Activated naive CD4-positive, alpha-beta T cell treated with anti-CD3 and anti-CD28 coated beads, Interleukin-2, amount 50 U/mL, for 16 hours (primary cell): ENCODE measurements around the gene CDK14.

Experiments used
- DNase-seq: peaks from one replicate; pipeline ENCODE4 v3.0.0-alpha.2; 2020

CDK14 gene

DNA sequence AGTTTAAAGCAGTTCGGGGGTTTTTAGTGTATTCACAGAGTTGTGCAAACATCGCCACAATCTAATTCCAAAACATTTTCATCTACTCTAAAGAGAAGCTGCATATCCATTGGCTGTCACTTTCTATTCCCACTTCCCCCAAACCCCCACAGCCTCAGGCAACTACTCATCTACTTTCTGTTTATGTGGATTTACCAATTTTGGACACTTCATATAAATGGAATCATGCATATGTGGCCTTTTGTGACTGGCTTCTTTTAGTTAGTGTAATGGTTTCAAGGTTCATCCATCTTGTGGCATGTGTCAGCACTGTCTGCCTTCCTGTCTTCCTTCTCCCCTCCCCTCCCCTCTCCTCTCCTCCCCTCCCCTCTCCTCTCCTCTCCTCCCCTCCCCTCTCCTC is 589.6 kb downstream of the CDK14 start:
- no peak for DNase-seq

DNA sequence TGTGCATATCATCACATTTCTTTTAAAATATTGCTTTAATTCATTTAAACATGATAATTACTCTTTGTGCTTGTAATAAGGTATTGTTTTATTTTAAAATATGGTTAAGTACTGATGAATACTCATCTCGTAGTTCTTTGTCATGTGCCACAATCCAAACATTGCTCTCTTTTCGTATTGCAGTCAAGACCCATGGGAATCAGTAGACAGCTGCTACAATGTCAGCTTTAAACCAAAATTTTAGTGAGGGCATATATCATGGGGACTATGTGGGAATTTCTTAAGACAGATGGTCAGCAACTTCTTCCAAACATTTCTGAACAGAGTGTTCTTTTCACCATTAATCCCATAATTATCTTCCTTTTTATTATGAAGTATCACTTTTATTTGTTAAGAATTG is 590.9 kb downstream of the CDK14 start:
- DNase-seq, result no peak

DNA sequence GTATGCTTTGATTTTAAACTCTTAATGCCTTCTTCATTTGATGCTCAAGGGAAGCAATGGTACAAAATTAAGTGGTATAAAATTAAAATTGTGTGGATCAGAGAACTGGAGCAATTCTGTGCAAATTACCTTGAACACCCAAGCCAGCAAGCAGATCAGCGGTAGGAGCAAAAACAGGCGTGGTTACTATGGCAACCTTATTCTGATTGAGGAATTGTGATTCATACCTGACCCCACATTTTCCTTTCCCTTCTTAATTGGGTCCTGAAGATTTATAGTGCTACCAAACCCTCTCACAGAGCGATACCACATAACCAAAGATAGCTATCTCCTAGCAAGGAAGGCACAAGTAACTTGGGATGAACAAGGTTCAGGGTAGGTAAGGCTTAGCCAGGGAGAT is 595.6 kb downstream of the CDK14 start:
- no peak for DNase-seq

DNA sequence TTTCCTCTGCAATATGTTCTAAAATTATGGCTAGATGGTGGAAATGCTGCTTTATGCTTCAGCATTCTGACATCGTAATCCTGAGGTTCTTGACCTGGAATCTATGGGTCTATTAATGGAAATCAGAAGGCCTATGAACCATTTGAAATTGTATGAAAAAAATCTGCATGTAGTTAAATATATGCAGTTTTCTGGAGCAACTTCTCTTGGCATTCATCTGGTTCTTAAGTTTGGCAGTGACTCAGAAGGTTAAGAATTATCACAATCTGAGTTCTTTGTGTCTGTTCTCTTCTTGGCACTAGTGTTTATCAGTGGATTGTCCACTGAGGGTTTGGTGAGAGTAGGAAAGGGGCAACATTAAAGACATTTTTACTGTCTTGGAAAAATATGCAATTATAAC is 597.0 kb downstream of the CDK14 start:
- no peak for DNase-seq

DNA sequence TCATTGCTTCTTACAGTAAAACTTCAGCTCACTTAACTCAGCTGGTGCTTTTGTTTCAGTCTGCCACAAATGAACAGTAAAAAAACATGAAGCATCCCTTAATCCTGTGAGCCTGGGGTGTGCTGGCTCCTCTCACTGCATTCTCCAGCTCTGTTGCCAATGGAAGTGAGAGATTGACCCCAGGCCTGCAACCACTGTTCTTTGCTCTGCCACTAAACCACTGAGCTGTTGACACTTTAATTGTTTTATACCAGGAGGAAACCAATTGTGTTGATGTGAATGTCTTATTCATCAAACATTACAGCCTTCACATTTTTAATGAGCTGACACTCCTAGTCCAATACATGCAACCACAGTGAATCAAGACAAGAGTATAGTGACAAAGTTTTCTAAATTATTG is 598.7 kb downstream of the CDK14 start:
- no peak for DNase-seq

DNA sequence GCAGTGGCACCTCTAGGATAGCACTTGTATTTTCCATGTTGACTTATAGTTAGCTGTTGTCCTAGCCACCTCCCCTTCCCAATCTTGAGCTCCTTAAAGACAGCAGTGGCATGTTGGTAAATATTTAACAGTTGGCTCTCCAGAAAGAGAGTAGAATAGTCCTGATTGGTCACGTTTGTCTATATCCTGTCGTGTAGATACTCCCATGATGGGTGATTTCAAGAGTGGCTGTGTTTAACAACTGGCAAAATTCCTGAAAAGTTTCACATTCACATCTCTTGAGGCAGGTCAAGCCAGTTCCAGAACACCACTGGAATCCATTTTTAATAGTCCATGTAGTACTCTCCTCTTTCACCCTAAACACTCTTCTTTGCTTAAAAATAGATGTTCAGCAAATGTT is 599.9 kb downstream of the CDK14 start:
- no peak for DNase-seq

DNA sequence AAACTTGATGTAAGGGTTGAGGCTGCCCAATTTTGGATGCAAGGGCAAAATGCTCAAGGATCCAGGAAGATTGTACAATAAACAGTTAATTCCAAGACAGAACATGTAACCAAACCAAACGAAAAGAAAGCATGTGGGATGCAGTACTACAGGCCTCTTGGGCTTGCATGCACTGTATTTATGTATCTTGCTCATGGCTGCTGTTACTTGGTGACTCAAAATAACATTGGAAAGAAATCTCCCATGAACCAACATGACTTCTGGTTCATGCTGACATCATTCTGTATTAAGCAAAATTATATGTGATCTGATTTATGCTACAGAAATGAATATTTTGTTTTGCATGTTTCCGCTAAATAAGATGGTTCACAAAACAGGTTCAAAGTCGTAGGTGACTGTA is 602.2 kb downstream of the CDK14 start:
- no peak for DNase-seq

DNA sequence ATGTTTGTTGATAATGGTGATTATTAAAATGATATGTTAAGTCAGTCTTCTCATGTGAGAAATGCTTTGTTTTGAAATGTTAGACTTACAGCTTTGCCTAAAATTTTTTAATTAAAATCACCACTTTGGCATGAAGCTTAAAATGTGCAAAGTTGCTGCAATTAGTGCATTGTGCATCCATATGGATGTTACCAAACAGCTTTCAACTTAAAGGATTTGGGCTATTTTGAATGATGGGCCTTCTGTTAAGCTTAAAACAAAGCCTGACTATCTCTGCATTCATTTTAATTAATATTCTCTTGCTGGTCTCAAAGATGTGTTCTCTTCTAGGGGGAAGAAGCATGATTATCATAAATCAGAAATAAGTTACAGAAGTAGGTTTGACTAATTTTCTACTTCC is 603.5 kb downstream of the CDK14 start:
- no peak for DNase-seq

DNA sequence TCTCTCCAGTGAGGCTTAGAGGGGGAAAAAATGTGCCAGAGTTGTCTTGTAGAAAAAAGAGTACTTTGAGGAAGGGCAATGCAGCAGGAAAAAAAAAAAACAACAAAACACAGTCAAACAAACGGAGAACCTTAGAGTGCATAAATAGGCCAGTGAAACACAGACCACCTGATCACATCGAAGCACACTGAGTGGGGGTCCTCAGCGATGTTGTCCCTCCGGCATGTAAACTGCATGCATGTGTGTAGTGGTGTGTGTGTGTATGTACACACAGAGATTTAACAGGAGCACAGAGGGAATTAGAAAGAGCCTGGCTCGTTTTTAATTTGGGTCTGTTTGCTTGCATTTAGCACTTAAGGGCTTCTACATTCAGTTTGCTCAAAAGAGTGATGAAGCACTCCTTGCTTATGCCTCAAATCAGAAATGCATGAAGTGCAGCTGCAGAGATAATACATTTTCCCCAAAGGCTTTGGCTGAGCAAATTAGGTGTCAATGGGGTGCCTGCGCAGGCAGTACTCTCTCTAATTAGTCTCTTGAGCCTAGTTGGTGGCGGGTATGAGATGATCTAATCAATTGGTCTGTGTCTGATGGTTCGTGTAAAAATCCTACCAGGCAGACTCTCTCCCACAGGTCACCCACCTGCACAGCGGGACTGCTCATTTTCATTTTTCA is 605.5 kb downstream of the CDK14 start:
- no peak for DNase-seq

DNA sequence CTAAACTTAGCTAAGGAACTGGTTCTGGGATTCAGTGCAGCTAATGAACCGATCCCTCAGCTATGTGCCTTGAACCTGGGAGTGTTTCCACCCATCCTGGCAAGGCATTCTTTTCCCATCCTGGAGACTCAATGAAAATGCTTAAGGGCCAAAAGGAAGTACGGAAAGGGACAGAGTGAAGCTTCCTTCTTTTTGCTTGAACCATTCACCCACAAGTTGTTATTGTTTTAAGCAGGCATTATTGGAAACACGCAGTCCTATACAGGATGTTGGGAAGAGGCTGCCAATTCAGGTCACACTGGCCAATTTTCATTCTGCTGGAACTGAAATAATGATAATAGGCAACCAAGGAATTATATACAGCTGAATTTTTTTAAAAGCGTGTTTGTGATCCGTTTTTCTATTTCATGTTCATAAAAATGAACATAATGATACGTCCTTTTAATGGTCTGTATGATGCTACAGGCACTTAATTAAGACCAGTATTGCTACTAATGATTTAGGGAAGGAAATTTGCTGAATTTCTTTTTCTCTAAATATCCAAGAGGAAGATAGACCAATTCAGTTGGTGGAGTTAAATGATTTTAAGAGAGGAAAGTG is 610.3 kb downstream of the CDK14 start:
- DNase-seq, result no peak

DNA sequence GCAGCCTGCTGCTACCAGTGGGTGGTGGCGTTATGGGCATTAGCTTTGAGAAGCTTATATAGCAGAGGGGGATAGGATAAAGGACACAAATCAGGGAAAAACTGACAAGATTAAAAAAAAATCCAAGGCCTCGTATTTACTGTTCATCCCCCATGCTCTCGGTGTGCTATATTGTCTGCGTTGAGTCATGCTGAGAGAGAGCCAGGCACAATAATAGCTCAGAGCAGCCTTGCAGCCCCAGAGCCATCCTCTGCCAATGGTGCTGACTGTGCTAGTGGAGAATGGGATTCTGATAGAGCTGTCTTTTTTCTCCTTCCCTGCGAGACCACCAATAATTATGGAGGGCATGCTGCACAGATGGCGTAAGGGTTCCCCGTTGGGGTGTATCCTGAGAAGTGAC is 616.5 kb downstream of the CDK14 start:
- no peak for DNase-seq

DNA sequence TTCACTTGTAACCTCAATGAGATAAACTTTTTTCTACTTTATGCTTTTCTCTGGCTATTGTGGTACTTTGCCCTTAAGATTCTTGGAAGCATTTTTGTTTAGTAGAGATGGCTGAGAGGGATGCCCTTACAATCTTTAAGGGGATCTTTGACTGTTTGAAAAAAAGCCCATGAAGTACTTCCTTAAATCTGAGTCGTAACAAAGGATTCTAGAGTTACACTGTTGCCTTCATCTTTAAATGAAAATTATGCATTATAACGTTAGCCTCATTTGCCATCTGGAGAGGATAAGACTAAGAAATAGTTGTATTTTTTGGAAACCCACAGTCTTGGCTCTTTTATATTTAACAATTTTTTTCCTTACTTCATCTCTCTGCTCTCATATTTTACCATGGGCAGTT is 630.3 kb downstream of the CDK14 start:
- DNase-seq, result no peak

DNA sequence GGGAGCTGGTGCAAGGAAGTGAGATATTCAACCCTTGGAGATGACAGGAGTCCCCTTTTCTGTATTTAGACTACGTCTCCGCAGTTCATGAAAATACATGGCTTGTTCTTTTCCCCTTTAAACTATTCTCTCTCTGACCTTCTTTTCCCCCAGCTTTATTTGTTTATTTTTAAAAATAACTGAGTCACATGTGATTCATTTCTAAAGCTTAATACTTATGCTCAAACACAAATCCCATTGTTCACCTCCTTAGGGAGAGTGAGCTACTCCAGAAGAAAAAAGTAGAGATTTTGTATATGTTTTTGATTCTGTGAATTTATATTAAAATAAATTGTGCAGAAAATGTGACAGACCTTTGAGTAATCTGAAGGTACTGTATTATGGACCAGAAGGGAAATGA is 632.2 kb downstream of the CDK14 start:
- DNase-seq, result no peak

DNA sequence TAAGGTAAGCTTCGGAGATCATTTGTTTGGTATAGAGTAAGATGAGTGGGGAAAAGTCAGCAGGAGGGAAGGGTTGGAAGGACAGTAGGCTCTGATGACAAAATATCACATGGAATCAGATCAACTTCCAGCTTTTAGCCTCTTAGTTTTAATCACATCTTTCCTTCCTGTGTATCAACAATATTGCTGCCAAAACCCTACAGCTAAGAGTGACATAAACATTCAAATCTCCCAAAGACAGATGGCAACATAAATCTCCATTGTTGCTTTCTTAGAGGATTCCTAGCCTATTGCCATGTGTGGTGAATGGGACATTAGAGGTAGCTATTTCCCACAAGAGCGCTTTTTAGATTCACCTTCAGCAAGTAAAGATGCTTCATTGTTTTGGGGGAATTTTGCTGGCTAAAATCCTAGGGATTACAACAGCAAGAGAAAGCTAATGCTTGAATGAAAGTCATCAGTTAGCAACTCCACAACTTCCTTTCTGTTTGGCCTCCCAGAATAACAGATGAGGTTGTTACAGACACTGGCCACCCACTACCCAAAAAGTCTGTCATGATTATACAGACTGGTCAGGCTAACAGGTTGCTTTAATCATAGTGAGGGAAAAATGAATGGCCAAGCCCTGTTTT is 632.9 kb downstream of the CDK14 start:
- DNase-seq, result no peak

DNA sequence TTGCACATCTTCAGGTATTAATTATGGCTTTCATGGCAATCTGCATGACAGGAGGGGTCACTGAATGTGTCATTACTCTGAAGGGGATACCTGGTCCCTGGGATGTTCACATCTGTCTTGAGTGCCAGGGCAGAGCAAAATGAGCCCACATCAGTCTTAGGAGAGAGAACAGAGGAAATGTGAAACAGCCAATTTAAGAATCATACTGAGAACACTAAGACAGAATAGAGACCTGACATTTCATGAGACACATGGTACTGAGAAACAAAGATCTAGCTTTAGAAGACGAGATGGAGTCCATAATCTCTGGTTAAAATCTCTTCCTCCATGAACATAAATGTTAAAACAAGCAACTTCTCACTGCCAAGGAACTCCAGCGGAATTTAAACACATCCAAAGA is 634.0 kb downstream of the CDK14 start:
- no peak for DNase-seq

DNA sequence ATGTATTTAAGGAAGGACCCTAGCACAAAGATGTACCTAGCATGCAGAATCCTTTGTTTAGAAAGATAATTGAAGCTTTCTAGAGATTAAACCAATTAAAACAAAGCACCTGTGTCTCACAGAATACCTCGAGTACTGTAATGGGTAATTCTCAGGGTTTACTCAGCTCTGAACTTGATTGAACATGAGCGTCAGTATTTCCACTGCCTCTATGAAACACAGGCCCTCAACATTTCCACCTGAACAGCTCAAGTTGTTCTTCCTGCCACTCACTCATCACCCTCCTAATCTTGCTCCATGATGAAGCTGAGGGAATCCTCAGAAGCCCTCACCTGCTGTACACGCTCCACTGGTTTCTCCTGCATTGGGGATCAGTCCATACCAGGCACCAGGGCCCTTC is 634.4 kb downstream of the CDK14 start:
- DNase-seq, result no peak

DNA sequence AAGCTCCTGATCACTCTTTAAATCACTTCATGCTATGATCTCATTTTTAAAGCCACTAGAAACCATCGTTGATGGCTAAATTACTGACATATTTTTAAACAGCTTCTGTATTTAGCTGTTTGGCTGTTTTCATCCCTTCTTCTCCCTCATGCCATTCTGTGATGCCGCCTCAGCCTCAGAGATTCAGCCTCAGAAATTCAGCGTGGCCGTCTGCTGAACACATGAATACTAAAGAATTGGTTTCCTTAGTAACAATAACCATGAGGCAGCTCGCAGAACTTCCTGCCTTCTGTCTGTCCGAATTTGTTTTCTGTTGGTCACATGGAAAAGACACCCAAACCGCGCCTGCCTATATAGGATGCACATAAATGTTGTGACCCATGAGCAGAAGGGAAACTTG is 637.1 kb downstream of the CDK14 start:
- no peak for DNase-seq

DNA sequence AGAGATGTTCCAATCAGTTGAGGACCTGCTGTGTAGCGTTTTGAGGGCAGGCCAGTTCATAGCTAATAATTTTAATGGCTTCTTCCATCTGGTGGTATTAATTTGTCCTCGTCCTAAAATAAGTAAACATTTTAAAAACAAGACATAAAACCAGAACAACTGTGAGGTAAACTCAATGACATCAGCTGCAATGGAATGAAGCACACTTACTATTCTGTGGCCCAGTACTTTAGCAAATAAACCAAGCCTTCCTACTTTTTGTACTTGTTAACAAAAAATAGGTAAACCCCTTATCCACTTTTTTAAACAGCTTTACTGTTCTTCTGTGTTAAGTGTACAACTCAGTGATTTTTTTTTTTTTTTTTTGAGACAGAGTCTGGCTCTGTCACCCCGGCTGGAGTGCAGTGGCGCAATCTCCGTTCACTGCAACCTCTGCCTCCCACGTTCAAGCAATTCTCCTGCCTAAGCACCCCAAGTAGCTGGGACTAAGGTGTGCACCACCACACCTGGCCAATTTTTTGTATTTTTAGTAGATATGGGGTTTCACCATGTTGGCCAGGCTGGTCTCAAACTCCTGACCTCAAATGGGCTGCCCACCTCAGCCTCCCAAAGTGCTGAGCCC is 639.2 kb downstream of the CDK14 start:
- no peak for DNase-seq

DNA sequence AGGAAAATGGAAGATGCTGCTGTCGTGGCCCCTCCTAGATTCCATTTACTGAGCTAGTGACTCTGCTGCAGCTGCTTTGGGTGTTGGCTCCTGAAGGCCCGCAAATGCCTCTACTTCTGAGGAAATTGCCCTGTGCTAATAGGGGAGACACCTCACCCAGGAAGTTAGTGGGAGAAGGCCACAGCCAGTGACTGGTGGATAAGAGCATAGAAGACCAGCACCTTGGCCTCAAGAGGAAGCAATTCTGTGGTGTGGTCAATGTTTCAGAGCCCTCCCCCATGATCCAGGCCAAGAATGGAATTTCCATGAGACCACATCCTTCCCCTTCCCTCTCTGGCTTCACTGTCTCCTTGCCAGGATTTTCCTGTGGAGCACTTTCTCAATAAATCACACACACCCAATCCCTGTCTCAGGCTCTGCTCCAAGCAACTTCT is 643.1 kb downstream of the CDK14 start:
- no peak for DNase-seq

DNA sequence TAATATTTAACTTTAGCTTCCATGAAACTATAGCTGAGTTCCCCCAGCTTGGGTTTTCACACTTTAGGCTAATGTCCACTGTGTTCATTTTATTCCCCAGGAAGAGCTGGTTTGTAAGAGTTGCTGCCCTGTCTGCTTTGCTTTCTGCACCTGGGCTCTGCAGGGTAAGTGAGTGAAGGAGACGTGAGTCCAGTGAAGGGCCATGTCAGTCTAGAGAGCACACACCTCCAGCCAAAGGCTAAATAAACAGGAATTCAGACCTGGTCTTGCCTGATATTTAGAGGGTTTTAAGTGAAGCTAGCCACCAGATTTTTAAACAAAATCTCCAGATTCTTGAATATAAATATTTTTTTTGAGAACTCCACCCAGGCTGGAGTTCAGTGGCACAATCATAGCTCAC is 643.7 kb downstream of the CDK14 start:
- DNase-seq, result no peak

DNA sequence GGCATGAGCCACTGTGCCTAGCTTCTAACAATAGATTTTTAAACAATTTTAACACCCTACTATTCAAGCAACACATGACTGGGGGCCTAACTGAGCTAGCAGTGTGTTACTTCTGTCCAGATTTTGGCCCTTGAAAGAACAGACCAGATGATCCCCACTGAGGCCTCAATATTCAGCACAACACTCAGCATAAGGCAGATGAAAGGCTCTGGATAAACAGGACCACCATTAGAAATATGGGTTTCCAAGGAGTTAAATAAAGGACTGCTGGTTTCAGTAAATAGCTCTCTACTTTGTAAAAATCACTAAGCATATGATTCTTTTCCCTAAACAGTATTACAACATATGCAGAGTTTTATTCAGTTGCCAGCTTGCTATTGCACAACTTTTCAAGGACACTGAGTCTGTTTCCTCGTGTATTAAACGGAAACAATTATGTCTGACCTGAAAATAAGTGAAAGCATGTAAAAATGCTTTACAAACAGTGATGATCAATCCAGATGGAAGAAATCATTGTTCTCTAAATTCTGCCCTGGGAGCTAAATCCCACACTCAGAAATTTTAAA is 644.3 kb downstream of the CDK14 start:
- no peak for DNase-seq

DNA sequence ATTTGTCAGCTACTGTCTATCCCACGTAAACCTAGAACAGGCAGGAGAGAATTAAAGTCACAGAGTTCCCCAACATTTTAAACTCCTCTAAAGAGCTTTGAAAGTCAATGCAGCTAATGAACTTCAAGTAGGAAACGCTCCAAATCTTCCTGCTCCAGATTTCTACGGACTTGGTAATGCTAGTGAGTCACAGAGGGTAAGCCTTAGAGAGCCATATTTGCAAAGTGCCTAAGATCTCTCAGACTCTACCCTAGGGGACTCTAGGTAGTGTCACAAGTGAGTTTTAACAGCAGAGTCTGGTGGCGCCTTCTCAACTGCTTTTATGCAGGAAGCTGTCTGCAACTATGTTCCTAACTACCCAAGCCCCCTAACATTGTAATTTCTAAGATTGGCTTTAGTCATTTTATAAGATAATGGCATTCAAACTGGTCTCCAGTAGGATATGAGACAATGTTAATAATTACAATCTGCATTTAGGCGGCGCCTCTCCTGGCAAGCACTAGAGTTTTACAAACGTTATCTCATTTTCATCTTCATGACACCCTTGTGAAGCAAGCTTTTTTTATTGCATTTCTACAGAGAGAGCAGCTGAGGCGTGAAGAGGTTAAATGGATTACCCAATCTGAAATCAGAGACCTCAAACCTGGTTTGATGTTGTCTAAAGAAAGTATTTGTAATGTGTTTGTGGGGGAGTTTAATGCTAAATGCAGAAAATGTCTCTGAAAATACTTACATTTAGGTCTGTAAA is 646.1 kb downstream of the CDK14 start:
- DNase-seq, result no peak
